Mesothelial cell of epicardium (in vitro differentiated cells): ENCODE results near the gene NTSR1. TPM values are rescaled to one million over a fixed set of nuclear protein-coding genes. Genes with fewer than 3 reads are reported as not detected.

Experiments
- DNase-seq, 2 experiments: peaks; one replicate each; pipeline ENCODE4 v3.0.0; 2021; ENCODE audit warnings: low spot score in 2 of 2; ENCODE audit not compliant: unreplicated experiment in 2 of 2
- H3K27ac Mint-ChIP-seq: 2 replicates; pipeline ENCODE4 v1.8.0; 2021; ENCODE audit warnings: mixed read lengths
- H3K27me3 Mint-ChIP-seq: 2 replicates; pipeline ENCODE4 v1.8.0; 2021; ENCODE audit warnings: low read depth, mixed read lengths
- H3K36me3 Mint-ChIP-seq: 2 replicates; pipeline ENCODE4 v1.8.0; 2021; ENCODE audit warnings: mixed read lengths
- H3K4me1 Mint-ChIP-seq: 2 replicates; pipeline ENCODE4 v1.8.0; 2021; ENCODE audit warnings: mixed read lengths
- H3K4me3 Mint-ChIP-seq: 2 replicates; pipeline ENCODE4 v1.8.0; 2021; ENCODE audit warnings: mild to moderate bottlenecking, moderate library complexity, mixed read lengths
- H3K9me3 Mint-ChIP-seq: 2 replicates; pipeline ENCODE4 v1.8.0; 2021; ENCODE audit warnings: mixed read lengths
- total RNA-seq: library from RNA; stranded (reverse); gene quantifications from 3 replicates; pipeline ENCODE4 v1.2.1, GENCODE V29; 2021
- TF ChIP-seq, protein P1 (sequence below): fragments of 200-600 bp; sonication (generic); IDR thresholded peaks from one replicate; pipeline ENCODE4 v1.5.0; 2021; ENCODE audit warnings: antibody characterized with exemption; ENCODE audit not compliant: unreplicated experiment

Gene NTSR1
- total RNA-seq, 1 donor from 2014 or later, result 0.36 TPM

- no peak for DNase-seq
- no peaks in the 10 kb centered on the region for H3K36me3 Mint-ChIP-seq
- peak overlapping the region; percentile 57 for H3K4me3 Mint-ChIP-seq
- no peak overlapping the region for H3K27ac Mint-ChIP-seq
- H3K9me3 Mint-ChIP-seq, result no peaks in the 10 kb centered on the region
- peaks cover 69% of the 10 kb centered on the region for H3K27me3 Mint-ChIP-seq
- H3K4me1 Mint-ChIP-seq, result peaks cover 20% of the 10 kb centered on the region
- TF ChIP-seq, protein P1, sequence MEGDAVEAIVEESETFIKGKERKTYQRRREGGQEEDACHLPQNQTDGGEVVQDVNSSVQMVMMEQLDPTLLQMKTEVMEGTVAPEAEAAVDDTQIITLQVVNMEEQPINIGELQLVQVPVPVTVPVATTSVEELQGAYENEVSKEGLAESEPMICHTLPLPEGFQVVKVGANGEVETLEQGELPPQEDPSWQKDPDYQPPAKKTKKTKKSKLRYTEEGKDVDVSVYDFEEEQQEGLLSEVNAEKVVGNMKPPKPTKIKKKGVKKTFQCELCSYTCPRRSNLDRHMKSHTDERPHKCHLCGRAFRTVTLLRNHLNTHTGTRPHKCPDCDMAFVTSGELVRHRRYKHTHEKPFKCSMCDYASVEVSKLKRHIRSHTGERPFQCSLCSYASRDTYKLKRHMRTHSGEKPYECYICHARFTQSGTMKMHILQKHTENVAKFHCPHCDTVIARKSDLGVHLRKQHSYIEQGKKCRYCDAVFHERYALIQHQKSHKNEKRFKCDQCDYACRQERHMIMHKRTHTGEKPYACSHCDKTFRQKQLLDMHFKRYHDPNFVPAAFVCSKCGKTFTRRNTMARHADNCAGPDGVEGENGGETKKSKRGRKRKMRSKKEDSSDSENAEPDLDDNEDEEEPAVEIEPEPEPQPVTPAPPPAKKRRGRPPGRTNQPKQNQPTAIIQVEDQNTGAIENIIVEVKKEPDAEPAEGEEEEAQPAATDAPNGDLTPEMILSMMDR, result peak; percentile 65
Measured at GRCh38 chr20:62707921-62708521, 615 bp upstream of the NTSR1 start.

GRCh38 chr20:62709537-62709905 lies 885 bp downstream of the NTSR1 start:
- Mint-ChIP-seq H3K4me3 (no peak overlapping the region), H3K4me1 (peaks cover 9% of the 10 kb centered on the region), H3K9me3 (peaks cover 4% of the 10 kb centered on the region), H3K27me3 (peaks cover 82% of the 10 kb centered on the region), H3K27ac (no peak overlapping the region), H3K36me3 (no peaks in the 10 kb centered on the region)
- TF ChIP-seq, protein P1, result no peak
- no peak for DNase-seq

- Mint-ChIP-seq H3K9me3 (peaks cover 4% of the 10 kb centered on the region), H3K36me3 (no peaks in the 10 kb centered on the region), H3K4me1 (peaks cover 4% of the 10 kb centered on the region), H3K4me3 (no peak overlapping the region), H3K27ac (no peak overlapping the region), H3K27me3 (peaks cover 84% of the 10 kb centered on the region)
- TF ChIP-seq, protein P1, result no peak
- no peak for DNase-seq
Measured at GRCh38 chr20:62710221-62710885, 1.7 kb downstream of the NTSR1 start.

DNA sequence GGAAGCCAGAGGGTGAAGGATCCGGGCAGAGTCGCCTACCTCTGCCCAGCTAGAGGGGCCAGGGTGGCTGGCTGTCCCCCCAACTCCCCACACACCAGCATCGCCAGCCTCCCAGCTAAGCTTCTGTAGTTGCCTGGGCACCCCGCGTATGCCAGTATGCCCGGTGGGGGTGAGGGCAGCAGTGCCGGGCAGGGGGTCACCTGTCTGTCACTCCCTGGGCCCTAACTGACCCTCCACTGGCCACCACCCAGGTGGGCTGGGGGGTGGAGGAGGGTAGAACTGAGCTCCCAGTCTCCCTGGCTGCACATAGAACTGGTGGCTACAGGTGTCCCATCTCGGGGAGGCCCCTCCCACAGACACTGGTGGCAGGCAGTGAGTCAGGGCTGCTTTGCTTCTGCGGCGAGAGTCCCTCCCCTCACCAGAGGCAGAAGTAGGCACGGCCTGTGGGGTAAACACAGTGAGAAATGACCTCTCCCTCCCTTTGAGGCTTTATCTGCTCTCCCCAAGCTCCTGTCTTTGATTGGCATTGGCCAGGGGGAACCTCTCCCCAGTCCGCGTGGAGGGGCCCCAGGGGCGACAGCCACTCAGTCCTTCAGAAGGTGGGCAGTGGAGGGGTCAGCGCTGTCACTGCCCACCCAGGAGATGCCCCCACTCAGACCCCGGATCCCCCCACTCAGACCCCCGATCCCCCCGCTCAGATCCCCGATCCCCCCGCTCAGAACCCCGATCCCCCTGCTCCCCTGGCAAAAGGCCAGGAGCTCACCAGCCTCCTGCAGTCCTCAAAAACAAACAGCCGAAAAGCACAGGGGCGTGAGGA lies 2.5 kb downstream of the NTSR1 start:
- Mint-ChIP-seq H3K27me3 (peaks cover 83% of the 10 kb centered on the region), H3K9me3 (peaks cover 4% of the 10 kb centered on the region), H3K4me3 (no peak overlapping the region), H3K27ac (no peak overlapping the region), H3K36me3 (no peaks in the 10 kb centered on the region), H3K4me1 (peaks cover 4% of the 10 kb centered on the region)
- TF ChIP-seq, protein P1, result no peak
- no peak for DNase-seq

DNA sequence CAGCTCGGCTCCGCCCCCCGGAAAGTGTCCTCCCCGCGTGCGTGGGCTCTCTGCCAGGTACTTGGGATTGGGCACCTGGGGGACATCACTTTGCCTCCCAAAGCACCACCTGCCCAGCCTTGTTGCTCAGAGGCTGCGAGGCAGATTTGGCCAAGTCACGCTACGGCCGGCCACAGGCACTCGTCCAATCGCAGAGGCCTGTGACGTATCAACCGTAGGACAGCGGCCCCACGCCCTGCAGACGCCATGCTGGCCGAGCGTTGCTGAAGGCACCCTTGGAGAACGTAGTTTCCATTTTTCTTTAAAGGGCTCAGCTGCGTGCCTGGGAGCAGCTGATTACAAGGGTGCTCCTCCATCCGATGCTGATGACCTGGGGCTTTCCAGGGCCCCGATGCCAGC lies 3.1 kb downstream of the NTSR1 start:
- Mint-ChIP-seq H3K36me3 (no peaks in the 10 kb centered on the region), H3K27ac (no peak overlapping the region), H3K4me1 (peaks cover 4% of the 10 kb centered on the region), H3K27me3 (peaks cover 82% of the 10 kb centered on the region), H3K9me3 (peaks cover 4% of the 10 kb centered on the region), H3K4me3 (no peak overlapping the region)
- TF ChIP-seq, protein P1, result no peak
- no peak for DNase-seq
